Adrenal gland (tissue), 12 donors: ENCODE data around the gene DGKH. TPM values are rescaled to one million over a fixed set of nuclear protein-coding genes. Genes with fewer than 3 reads are reported as not detected.

ENCODE experiments used
- DNase-seq, 7 donors: peaks; one replicate each; pipeline ENCODE4 v3.0.0-alpha.2; 2019 to 2020
- H3K27ac ChIP-seq, 5 donors: fragments of 200-600 bp; sonication (generic) in 4 of 5; 1 replicate in 3 of 5; 2 replicates in 2 of 5; pipeline versions ENCODE4 v1.5.1 to v1.8.0; 2016 to 2020; ENCODE audit warnings: mild to moderate bottlenecking in 1 of 5
- H3K27me3 ChIP-seq: fragments of 200-600 bp; 2 replicates; pipeline ENCODE4 v1.8.0; 2021
- H3K36me3 ChIP-seq, 2 donors: fragments of 200-600 bp; replicated peaks in 1 of 2; 1 replicate in 1 of 2; 2 replicates in 1 of 2; pipeline versions ENCODE4 v1.5.1 to v1.8.0; 2018 to 2022
- H3K4me1 ChIP-seq, 2 donors: fragments of 200-600 bp; replicated peaks in 1 of 2; 1 replicate in 1 of 2; 2 replicates in 1 of 2; pipeline versions ENCODE4 v1.5.1 to v1.8.0; 2018 to 2021
- H3K4me3 ChIP-seq, 4 donors: fragments of 200-600 bp; sonication (generic) in 3 of 4; one replicate each; pipeline ENCODE4 v1.5.1; 2016 to 2018
- H3K9me3 ChIP-seq, 3 donors: fragments of 200-600 bp; sonication (generic) in 1 of 3; replicated peaks in 1 of 3; 1 replicate in 2 of 3; 2 replicates in 1 of 3; pipeline versions ENCODE4 v1.5.1 to v1.8.0; 2016 to 2021
- POLR2A ChIP-seq, 2 donors: fragments of 450-650 bp; IDR thresholded peaks; one replicate each; pipeline ENCODE4 v1.6.1; 2017; ENCODE audit warnings: antibody characterized with exemption in 2 of 2, mild to moderate bottlenecking in 2 of 2, moderate library complexity in 1 of 2
- WGBS, 4 donors: extraction: QIAGEN DNeasy Blood & Tissue Kit in 2 of 4; methylation state at CpG; one replicate each; pipeline versions ENCODE4 v1.1.5 to v1.1.7; 2013 to 2017; 5-methylcytosine and 5-hydroxymethylcytosine counted together
- intact Hi-C, 2 donors: fragments of 100-400 bp; cut with DNase I; formaldehyde crosslinking; loops; one replicate each; pipeline versions ENCODE4 v1.14.1 to v1.15.0; 2022 to 2023
- polyA plus RNA-seq, 3 donors: library from polyadenylated mRNA; stranded (reverse); fragments of 200-250 nt in 2 of 3; fragments of 350-450 nt in 1 of 3; fragmentation: Illumina TruSeq in 1 of 3; extraction: RNeasy Lipid Tissue Mini Kit (QIAGEN cat#74804) in 1 of 3; gene quantifications; one replicate each; pipeline ENCODE4 v1.2.3, GENCODE V29; 2013 to 2014
- total RNA-seq, 9 donors: library from RNA; depleted of rRNA in 4 of 9; stranded (reverse); fragments of >200 nt in 4 of 9; fragments of 120-200 nt in 1 of 9; fragmentation: NEBNext Ultra II Directional in 1 of 9; extraction: Animal tissue kit (Norgen Biotek cat#: 25700) in 1 of 9; gene quantifications; one replicate each; pipeline versions ENCODE4 v1.1.0 to v1.2.4, GENCODE V29; 2013 to 2023
- TF ChIP-seq, protein P1 (sequence below), 6 experiments: fragments of 450-650 bp in 4 of 6; fragments of 200-600 bp in 2 of 6; sonication (generic) in 1 of 6; IDR thresholded peaks; 1 replicate in 5 of 6; 2 replicates in 1 of 6; pipeline versions ENCODE4 v1.5.1 to v1.8.0; 2016 to 2021; ENCODE audit warnings: antibody characterized with exemption in 6 of 6, mild to moderate bottlenecking in 2 of 6, moderate library complexity in 1 of 6
- donor health status: healthy with polysubstance abuse.
- donor health status: Bipolar disorder and iron deficiency.
- donor health status: DM: yes; HTN: yes; CAD: no.
- donor health status: DM: no; HTN: no; CAD: no.
- donor health status: DM: no; HTN: no; CAD: no.
- donor health status: DM: yes; HTN: yes; CAD: no.

DGKH gene
- total and polyA plus RNA-seq, 12 donors = 0.81 to 7.1 (median 3.6) TPM

DNA sequence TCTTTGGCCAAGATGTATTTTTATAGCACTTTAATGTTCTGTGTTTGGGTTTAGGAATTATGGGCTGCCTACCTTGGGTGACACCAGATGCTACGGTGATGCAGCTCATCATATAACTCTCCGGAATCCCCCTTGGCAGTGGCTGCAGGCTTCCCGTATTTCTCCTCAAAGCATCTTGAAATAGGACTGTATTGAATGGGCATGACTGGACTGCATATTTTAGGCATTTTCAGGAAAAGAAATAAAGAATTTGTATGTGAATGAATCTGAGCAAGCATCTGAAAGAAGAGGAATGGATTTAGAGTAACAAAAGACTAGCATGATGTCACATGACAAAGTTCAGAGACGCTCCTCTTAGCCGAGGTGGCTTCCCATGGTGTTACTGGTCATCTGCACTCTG, 70.6 kb downstream of the DGKH start:
- TF ChIP-seq POLR2A (IDR thresholded peaks at IDR 0.05) = no peak
- TF ChIP-seq, protein P1, sequence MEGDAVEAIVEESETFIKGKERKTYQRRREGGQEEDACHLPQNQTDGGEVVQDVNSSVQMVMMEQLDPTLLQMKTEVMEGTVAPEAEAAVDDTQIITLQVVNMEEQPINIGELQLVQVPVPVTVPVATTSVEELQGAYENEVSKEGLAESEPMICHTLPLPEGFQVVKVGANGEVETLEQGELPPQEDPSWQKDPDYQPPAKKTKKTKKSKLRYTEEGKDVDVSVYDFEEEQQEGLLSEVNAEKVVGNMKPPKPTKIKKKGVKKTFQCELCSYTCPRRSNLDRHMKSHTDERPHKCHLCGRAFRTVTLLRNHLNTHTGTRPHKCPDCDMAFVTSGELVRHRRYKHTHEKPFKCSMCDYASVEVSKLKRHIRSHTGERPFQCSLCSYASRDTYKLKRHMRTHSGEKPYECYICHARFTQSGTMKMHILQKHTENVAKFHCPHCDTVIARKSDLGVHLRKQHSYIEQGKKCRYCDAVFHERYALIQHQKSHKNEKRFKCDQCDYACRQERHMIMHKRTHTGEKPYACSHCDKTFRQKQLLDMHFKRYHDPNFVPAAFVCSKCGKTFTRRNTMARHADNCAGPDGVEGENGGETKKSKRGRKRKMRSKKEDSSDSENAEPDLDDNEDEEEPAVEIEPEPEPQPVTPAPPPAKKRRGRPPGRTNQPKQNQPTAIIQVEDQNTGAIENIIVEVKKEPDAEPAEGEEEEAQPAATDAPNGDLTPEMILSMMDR (IDR thresholded peaks at IDR 0.05) = no peak
- no peak for DNase-seq
- Histone ChIP-seq H3K4me1 (no peaks in the 10 kb centered on the region), H3K27ac (no peak overlapping the region), H3K9me3 (no peaks in the 10 kb centered on the region), H3K36me3 (no peaks in the 10 kb centered on the region), H3K4me3 (no peak overlapping the region), H3K27me3 (no peaks in the 10 kb centered on the region)
- 95 to 99% (median 97%) methylated on average over 5 of the region's 5 CpGs for WGBS, 4 donors
- intact Hi-C loops = loop anchor here in 1 of 2 donors (10.0 kb wide), 1 partner anchor 704 kb away; no protein-coding TSS in a partner anchor

DNA sequence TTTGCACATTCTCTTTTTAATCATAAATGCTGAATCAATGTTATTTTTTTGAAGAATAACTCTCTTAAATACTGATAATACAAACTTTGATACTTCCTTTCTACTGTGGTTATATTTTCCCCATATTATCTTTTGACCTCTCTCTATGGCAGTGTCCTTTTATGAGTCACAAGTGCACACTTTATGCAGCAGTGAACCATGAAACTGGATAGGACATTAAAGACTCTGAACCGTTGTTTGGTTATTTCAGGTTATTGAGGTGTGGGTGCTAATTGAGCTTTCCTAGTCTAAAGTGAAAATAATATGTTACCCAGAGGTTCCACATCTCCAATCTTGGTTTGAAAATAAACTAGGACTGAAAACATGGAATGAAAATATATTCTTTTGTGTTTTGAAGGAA, 71.4 kb downstream of the DGKH start:
- no peak for TF ChIP-seq POLR2A (IDR thresholded peaks at IDR 0.05)
- TF ChIP-seq, protein P1 (IDR thresholded peaks at IDR 0.05) = no peak
- DNase-seq = no peak
- Histone ChIP-seq H3K27me3 (no peaks in the 10 kb centered on the region), H3K9me3 (no peaks in the 10 kb centered on the region), H3K36me3 (no peaks in the 10 kb centered on the region), H3K4me1 (no peaks in the 10 kb centered on the region), H3K4me3 (no peak overlapping the region), H3K27ac (no peak overlapping the region)
- intact Hi-C loops = loop anchor here in 1 of 2 donors (10.0 kb wide), 1 partner anchor 705 kb away; no protein-coding TSS in a partner anchor
- WGBS, 4 donors = 60 to 69% (median 66%) methylated on average over 1 of the region's 1 CpG

DNA sequence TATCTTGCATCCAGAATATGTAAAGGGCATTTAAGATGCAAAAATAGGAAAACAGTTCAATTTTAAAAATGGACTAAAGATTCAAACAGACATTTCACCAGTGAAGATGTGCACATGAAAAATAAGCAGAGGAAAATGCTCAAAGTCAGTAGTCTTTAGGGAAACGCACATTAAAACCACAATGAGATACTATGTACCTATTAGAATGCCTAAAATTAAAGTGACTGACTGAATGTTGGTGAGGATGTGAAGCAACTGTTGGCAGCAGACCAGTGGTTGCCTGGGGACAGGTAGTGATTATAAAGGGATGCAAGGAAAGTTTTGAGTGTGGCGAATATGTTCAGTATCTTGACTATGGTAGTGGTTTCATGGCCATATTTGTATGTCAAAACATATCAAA, 75.2 kb downstream of the DGKH start:
- no peak for DNase-seq
- Histone ChIP-seq H3K27ac (no peak overlapping the region), H3K27me3 (no peaks in the 10 kb centered on the region), H3K4me3 (no peak overlapping the region), H3K9me3 (no peaks in the 10 kb centered on the region), H3K36me3 (no peaks in the 10 kb centered on the region), H3K4me1 (no peaks in the 10 kb centered on the region)
- intact Hi-C loops = no loop called here
- TF ChIP-seq, protein P1 (IDR thresholded peaks at IDR 0.05) = no peak
- no peak for TF ChIP-seq POLR2A (IDR thresholded peaks at IDR 0.05)
- 89 to 95% (median 92%) methylated on average over 2 of the region's 2 CpGs for WGBS, 4 donors

DNA sequence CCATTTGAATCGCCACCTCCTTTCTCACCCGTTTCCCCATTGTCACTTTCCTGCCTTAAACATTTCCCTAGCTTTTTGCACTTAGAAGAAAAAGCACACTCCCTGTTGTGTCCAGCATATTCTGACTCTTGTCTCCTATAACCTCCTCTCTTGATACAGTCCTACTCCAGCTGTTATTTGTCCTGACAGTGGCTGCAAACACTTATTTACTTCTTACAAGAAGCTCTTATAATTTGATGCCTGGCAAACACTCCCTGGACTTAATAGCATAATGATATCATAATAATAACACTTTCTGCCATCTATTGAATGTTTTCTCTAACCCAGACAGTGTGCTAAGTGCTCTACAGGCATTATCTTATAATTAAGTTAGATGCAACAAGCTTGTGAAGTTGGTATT, 76.6 kb downstream of the DGKH start:
- intact Hi-C loops = no loop called here
- no peaks in the 10 kb centered on the region for H3K9me3 ChIP-seq
- no peaks in the 10 kb centered on the region for H3K27me3 ChIP-seq
- no peak overlapping the region for H3K4me3 ChIP-seq
- 92 to 95% (median 94%) methylated on average over 2 of the region's 2 CpGs for WGBS, 4 donors
- no peak for DNase-seq
- no peak for TF ChIP-seq POLR2A (IDR thresholded peaks at IDR 0.05)
- TF ChIP-seq, protein P1 (IDR thresholded peaks at IDR 0.05) = no peak
- H3K36me3 ChIP-seq = peaks cover 0 to 2% of the 10 kb centered on the region in 2 donors
- H3K4me1 ChIP-seq = no peaks in the 10 kb centered on the region
- no peak overlapping the region for H3K27ac ChIP-seq
